OCI-LY7 (cell line): Measurements from ENCODE around the gene MYO18A.

ENCODE experiments used
- EZH2phosphoT487 ChIP-seq: fragments of 200-600 bp; sonication (generic); IDR thresholded peaks from 2 replicates; pipeline ENCODE4 v1.6.1; 2018; ENCODE audit warnings: low read depth, borderline replicate concordance, mild to moderate bottlenecking, mixed run types, antibody characterized with exemption, low read length, moderate library complexity, mixed read lengths
- TF ChIP-seq, protein P1 (sequence below): fragments of 200-600 bp; sonication (generic); conservative IDR thresholded peaks from 2 replicates; pipeline ENCODE4 v1.5.1; 2014; ENCODE audit warnings: mild to moderate bottlenecking, antibody characterized with exemption, low read length, moderate library complexity, mixed read lengths

GRCh38 chr17:29022074-29022473 is 158.1 kb downstream of the MYO18A start:
- TF ChIP-seq EZH2phosphoT487, result no peak
- TF ChIP-seq, protein P1, sequence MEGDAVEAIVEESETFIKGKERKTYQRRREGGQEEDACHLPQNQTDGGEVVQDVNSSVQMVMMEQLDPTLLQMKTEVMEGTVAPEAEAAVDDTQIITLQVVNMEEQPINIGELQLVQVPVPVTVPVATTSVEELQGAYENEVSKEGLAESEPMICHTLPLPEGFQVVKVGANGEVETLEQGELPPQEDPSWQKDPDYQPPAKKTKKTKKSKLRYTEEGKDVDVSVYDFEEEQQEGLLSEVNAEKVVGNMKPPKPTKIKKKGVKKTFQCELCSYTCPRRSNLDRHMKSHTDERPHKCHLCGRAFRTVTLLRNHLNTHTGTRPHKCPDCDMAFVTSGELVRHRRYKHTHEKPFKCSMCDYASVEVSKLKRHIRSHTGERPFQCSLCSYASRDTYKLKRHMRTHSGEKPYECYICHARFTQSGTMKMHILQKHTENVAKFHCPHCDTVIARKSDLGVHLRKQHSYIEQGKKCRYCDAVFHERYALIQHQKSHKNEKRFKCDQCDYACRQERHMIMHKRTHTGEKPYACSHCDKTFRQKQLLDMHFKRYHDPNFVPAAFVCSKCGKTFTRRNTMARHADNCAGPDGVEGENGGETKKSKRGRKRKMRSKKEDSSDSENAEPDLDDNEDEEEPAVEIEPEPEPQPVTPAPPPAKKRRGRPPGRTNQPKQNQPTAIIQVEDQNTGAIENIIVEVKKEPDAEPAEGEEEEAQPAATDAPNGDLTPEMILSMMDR, result no peak
